CD4-positive, alpha-beta T cell treated with Interleukin-2 at 100 ng/mL for 4 hours (primary cell): ENCODE results near the gene LAMTOR2.
A peak's percentile ranks its signal among the peaks of the same experiment; 100 is the strongest.
"Not testable (repeated sequence)": the region's sequence is repeated elsewhere in the genome, so short reads cannot be mapped to it uniquely, and the experiment has no call there.

Source experiments
- DNase-seq: peaks from one replicate; pipeline ENCODE4 v3.0.0-alpha.2; 2020; ENCODE audit warnings: low spot score

The LAMTOR2 gene

DNA sequence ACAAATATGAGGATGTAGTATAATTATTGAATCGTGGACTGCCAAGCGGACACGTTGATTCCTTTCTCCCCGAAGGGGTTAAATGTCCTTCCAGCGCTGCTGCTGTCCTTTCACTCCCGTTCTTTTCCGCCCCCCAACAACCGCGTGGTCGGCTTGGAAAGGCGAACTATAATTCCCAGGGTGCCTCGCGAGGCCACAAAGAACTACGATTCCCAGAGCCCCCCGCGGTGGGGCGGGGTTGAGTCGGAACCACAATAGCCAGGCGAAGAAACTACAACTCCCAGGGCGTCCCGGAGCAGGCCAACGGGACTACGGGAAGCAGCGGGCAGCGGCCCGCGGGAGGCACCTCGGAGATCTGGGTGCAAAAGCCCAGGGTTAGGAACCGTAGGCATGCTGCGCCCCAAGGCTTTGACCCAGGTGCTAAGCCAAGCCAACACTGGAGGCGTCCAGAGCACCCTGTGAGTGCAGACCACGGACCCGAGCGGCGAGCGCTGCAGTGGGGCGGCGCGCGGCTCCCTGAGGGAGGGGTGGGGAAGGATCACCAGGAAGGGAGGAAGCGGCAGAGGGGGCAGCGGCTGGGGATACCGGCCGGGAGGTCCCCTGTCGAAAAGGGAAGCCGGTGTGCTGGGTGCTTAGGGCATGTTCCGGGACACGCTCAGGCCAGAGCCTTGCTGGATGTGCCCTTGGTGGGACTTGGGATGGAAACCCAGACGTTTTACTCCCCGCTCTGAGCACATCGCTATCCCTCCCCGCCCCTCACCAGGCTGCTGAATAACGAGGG lies at the start of gene LAMTOR2:
LAMTOR2 (plus strand) TSS at position 283 of the 781 bp plus-strand sequence; CDS start at position 391, 108 bp downstream.
- DNase-seq, result peak; percentile 97

DNA sequence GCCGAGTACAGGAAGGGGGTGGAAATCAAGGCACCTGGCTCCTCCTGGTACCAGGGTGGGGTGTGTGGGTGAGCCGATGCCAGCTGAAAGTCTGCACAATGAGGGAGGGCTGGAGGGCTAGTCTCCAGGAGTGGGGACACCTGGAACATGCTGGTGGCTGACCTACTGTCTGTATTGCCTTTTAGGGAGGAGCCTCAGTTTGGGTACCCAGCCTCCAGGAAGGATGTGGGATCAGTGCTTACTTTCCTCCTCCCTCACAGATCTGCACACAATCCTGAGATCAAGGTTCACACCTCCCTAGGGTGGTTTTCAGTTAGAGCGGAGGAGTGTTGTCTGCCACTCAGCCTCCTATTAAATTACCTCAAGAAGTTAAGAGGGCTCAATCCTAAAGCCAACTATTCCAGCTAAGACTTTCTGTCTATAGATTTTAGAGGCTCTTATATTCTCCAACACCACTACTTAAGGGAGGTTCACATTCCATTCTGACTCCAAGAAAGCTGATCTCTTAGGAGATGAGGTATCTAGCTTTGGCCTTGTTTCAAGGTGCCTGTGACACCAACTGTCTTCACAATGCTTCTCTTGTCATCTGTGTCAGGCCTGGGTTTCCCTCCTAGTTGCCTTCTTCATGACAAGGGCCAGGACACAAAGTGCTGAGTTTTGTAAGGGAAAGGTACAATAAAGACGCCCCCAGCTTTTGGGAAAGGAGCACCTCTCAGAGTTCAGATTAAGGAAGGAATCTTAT lies 49.6 kb upstream of the LAMTOR2 start:
- peak; percentile 40 for DNase-seq

DNA sequence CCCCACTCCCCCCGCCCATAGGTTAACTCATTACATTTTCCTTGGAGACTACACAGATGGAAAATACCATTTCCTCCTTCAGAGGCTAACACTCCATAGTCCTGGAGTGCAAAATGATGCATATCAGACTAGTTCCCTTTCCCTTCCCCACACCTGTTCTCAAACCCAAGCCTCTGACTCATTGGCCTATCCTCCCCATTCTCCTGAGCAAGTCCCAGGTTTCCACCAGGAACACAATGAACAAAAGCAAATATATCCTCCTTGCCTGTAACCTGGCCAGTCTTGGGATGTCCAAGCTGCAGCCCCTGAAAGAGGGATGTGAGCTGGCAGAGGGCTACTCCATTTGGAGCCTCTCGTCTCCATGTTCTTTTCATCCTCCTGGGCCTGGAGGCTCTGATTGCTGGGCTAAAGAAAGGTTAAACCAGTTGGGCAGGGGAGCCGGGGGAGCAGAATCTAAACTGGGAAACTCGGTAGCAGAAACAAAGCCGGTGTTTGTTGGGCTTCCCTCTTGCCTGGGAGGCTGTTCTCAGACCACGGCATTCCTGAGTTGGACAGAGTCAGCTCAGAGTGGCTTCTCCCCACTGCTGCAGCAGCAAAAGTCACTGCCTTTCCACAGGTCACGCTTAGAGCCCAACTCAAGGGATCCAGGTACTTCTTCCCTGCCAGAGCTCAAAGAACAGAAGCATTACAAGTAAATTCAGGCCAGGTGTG lies 47.8 kb upstream of the LAMTOR2 start:
- no peak for DNase-seq

DNA sequence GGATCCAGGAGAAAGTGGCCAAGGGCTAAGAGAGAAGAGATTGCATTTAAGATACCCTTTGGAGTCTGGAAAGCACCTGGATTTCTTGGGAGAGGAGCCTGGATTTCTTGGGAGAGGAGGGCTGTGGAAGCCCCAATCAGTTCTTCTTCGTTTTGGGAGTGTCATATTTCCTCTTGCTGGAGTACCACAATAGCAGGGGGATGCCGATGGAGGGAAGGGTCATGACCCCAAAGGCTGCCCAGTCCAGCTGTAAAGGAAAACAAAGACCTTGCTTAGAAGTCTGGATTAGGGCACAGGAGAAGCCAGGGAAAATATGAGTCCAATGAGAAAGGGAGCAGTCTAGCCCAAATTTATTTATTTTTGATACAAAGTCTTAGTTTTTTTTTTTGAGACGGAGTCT lies 45.2 kb upstream of the LAMTOR2 start:
- no peak for DNase-seq

DNA sequence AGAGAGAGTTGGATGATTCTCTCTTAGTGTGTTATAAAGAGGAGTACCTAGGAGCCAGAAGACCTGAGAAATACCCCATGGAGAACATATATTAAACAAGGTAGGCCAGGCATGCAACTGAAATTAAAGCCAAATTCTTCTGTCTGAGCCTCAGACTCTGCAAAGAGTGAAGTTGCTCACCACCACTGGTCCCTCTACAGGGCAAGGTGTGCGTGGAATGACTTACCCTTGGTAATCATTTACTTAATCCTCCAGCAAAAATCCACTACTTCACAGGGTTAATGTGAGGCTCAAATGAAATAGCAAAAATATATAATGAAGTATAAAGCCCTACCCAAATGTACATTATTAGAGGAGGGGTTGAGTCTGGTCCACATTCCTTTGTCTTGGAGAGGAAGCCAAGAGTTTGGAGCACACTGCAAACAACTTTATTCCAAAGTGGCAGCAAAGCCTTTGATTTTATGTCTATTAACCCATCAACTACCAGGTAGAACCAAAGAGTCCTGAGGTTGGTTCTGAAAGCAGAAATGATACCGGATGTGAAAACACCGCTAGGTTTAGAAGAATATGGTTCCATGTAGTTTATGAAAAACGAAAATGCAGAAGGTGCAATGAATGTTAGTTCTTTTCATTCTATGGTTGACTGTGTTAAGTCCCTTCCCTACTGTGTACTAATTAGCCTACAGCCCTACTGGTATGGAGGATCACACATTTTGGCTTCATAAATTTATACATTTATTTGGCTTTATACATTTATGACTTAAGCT lies 42.3 kb upstream of the LAMTOR2 start:
- DNase-seq, result no peak

DNA sequence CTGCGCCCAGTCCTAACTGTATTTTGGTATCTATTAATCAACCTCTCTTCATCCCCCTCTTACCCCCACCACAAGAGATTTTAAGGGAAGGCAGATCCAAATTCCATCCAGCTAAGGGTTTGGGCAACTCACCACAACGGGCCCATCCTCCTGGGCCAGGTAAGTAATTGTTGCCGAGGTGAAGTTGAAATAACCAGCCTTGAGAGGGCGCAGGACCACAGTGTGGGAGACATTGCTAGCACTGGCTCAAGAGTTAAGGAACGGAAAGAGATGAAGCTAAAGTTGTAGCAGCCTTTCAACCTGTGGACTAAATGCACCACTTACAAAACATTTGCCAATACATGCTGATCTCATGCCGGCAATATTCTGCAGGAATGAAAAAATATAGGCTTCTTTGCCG lies 39.8 kb upstream of the LAMTOR2 start:
- DNase-seq, result no peak

DNA sequence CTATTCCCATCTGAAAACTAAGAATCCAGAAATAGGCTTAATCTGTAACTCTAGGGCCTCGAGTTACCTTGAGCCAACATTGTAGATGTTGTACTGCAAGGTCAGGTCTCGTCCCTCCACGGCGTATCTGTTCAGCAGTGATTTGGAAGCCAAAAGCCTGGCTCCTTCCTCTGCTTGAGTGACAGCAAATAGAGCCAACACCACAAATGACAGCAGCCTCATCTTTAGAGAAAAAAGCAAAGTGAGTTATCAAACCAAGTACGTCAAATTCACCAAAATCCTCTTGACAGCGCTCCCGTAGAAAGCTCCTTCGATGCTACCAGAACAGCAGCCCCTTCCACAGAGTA lies 34.7 kb upstream of the LAMTOR2 start:
- no peak for DNase-seq

DNA sequence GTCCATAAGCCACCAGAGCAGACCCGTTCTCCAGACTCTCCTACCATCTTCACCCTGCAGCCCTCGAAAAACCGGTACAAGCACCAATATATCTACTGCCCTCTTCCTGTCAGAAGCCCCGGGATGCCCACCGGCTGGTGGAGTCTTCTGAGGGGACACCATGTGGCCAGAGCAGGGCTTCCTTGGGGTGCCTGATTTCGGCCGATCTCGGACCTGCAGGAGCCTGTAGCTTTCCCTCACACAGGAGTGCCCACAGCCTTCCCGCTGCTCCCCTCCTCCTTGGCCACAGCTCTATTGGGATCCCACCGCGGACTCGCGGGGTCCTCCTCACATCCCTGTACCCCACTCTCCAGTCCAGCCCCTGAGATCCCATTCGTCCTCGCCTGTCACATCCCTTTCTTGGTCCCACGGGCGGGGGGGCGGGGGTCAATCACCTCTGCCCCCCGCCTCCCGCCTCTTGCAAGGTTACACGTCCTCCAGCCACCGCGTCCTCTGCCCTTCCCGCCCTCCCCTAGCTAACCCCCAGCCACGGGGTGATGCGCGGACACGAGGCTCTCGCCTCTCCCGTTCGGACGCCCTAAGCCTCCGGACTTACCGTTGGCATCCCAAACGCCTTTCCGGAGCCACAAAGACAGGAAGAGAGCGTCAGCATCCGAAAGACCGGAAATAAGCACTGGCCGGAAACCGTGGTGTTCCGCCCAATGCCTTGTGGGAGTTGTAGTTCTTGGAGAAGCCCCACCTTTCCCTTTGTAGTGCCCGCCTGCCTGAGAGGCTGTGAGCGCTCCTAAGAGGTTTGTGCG lies 34.1 kb upstream of the LAMTOR2 start, which contains the start of gene SSR2:
SSR2 (minus strand) TSS at position 659 of the 800 bp plus-strand sequence. CDS start 784 bp downstream, outside the sequence.
- DNase-seq, result peak; percentile 88

DNA sequence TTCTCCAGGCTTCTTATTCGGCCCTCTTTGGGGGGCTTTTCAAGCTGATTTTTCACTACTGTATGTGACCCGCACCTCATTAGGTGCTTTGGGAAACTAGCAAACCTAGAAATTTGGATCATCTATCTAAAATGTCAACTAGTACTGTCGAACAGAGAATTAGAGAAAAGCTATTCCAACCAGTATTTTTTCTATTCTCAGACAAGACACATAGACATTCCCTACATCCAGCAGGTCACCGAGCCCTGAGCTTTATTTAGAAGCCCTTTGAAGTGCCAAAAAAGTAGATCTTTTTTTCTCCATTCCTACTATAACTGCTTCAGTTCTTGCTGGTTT lies 33.5 kb upstream of the LAMTOR2 start:
- DNase-seq, result no peak

DNA sequence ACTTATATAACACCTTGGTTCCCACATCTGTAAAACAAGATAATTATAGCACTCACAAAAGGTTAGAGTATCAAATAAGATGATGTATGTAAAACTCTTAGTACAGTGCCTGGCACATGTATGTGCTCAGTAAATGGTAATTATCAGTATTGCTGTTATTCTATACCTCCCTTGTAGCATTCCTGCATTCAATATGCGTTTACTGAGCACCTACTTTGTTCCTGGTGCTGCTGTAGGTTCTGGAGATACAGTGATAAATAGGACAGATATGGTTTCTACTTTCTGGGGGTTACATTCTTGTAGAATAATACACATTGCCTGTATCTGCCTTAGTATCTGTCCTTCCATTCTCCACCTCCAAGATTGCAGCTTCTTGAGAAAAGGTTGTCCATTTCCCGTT lies 32.6 kb upstream of the LAMTOR2 start:
- no peak for DNase-seq

DNA sequence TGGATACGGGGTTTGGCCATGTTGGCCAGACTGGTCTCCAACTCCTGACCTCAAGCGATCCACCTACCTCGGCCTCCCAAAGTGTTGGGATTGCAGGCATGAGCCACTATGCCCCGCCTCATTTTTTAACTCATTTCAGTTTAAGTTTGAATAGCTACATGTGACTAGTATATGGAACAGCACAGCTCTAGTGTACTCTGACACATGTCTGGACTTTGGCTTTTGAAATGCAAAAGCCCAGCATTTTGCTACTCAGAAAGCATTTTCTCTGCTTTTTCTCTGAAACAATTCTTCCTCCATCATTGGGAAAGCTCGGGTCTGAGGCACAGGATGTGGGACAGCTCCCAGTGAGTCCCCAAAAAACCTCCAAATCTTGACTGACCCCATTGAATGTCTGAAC lies 29.8 kb upstream of the LAMTOR2 start:
- DNase-seq, result no peak

DNA sequence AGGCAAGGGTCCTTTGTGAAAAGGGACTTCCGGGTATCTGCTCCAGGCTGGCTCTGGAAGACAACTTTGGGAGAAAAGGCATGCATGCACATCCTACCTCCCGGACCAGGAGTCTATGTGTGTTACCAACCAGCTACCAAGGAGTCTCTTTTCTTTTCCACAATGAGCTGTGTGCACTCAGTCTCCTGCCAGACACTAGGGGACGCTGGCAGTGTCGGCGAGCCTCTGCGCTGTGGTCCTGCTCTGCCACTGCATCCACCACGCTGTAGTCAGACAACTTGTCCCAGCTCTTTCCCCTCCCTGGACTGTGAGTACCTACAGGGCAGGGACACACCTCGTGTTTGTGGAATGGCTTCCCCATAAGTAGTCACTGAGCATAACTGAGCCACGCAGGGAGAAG lies 28.7 kb upstream of the LAMTOR2 start:
- peak; percentile 6 for DNase-seq

DNA sequence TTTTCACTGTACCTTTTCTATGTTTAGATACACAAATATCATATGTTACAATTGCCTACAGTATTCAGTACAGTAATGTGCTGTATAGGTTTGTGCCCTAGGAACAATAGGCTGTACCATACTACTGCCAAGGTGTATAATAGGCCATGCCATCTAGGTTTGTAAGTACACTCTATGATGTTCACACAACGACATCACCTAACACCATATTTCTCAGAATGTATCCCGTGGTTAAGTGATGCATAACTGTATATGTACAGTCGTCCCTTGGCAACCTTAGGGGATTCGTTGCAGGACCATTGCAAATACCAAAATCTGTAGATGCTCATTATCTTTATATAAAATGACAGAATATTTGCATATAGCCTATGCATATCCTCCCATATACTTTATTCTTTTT lies 28.0 kb upstream of the LAMTOR2 start:
- DNase-seq, result no peak

DNA sequence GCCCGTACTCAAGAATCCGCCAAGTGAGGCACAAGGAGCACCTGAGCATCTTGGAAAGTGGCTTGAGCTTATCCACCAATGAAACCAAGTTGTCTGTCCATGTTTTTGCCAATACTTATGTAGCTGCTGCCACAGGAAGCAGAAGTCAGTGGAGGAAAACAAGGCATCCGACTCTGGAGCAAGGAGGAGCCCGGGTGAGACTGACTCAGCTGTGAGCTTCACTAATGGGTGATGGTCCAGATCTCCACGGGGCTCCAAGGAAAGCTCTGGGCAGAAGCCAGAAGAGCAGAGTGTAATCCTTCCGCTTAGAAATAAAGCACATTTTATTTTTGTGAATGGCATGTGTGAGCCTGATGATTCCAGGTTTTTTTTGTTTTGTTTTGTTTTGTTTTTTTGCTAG lies 21.6 kb upstream of the LAMTOR2 start:
- DNase-seq, result no peak

DNA sequence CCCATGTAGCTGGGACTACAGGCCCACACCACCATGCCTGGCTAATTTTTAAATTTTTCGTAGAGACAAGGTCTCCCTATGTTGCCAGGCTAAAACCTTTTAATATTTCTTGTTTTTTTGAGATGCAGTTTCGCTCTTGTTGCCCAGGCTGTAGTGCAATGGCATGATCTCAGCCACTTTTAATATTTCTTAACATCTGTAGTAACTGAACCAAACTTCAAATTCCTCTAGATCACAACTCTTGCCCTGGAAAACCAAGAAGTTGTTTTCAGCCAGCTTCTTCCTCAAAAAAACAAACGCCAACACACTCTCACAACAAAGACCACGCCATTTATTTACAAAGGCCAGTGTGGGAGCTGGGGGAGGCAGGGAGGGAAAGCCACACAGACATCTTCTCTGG lies 19.6 kb upstream of the LAMTOR2 start:
- not testable (repeated sequence) for DNase-seq

DNA sequence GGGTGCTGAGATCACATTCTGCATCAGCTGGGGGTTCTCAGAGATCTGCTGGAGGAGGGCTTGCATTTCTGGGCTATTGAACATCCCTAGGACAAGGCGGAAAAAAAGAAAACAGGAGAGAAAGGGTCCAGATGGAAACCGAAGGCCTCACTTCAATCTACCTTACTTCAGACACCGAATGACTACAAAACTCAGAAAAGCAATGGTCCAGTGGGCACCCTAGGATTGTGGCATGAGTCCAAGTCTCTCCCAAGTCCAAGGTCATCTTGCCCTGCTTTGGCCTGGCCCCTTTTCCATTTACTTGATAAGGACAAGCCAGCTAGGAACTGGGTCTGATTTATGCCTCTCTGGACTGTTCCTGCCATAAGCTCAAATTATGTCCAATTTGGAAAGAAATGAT lies 11.8 kb upstream of the LAMTOR2 start:
- no peak for DNase-seq

DNA sequence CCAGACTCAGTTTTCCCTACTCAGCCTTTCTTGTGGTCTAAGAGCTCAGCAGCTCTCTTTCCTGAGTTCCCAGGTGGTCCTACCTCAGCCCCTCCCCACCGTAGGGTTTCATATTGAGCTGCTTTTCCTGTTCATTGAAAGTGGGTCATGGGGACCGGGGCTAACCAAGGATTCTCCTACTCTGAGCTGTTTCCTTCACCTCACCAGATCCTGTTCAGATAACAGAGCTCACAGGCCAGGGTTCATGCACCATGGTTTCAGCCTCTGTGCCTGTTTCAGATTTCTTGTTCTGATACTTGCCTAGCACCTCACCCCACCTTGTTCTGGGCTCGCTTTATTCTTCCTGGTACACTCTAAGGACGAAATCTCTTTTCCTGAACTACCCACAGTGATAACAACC lies 9.5 kb upstream of the LAMTOR2 start:
- no peak for DNase-seq

DNA sequence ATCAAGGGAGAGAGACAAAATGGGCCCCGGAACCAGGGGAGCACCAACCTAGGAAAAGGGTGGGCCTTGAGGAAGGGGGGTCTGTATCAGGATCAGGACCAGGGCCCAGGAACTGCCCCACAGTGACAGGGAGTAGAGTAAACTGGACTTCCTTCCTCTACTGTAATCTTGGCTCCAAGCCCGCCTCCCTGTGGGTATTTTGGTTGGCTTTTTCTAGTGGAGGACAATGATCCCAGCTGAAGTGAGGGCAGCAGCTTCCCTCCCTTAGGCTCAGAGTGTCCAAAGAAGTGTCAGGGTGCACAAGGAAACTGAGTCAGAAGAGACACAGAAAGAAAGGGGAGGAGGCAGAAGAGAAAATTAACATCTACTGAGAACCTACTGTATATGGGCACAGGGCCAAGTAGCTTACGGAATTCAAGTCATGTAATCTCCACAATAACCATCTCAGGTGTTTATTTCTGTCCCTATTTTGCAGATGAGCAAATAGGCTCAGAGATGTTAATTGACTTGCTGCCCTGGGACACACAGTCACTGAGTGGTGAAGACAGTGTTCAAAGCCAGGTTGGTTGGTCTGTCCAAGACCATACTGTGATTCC lies 5.8 kb upstream of the LAMTOR2 start:
- DNase-seq, result no peak

DNA sequence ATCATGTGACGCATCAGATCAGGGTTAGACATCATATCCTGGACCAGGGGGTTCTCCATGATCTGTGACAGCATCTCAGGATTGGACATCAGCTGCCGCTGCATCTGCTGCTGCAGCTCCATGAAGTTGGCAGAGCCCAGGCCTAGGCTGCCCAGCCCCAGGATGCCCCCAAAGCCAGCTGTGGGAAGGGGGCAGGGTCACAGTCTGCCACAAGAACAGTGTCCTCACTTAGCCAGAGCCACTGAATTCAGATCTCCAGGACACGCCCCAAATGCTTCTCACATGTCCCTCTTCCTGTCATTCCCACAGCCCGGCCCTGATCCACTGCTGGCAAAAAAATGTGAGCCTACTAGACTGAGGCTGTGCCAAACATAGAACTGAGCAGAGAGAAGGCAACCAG lies 4.2 kb upstream of the LAMTOR2 start:
- DNase-seq, result no peak

DNA sequence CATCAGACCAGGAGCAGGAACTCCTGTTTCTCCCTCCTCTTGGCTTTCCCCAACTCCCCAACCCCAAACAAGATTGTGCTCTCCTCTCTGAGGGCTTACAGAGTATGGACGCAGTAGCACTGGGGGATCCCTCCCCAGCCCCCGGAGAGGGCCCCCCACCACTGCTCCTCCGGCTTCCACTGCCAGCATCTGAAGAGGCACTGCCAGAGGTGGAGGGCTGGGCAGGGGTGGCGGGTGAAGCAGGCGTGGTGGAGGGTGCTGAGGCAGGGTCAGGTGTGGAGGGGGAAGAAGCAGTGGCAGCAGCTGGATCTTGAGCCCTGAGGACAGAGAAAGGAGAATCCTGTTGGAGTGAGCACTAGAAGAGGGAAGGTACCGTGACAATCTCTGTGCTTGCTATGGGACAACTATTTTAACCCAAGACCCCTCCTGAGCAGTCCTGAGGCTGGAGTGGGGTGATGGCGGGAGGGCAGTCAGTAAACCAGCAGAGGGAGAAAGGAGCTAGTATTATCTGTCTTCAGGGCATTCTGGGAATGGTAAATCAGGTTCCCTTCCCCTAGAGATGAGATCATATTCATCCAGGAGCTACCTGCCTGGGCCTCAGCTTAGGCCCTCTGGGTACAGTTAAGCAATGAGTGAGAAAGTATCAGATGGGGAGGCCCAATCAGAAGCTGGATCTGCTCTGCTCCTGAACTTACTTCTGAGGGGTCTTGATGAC lies 3.4 kb upstream of the LAMTOR2 start:
- DNase-seq, result no peak
